Neural cell (in vitro differentiated cells): ENCODE measurements around the gene S100A12. TPM values are rescaled to one million over a fixed set of nuclear protein-coding genes. Genes with fewer than 3 reads are reported as not detected.

Experiments
- H2AFZ ChIP-seq: fragments of 200-600, 300-800 bp; sonication (generic), shearing (Covaris generic); 2 replicates; pipeline ENCODE4 v1.6.0; 2014; ENCODE audit warnings: low read depth, mild to moderate bottlenecking, antibody characterized with exemption, low read length, moderate library complexity
- H3F3A ChIP-seq: fragments of 200-600 bp; shearing (Covaris generic); 2 replicates; pipeline ENCODE4 v1.6.1; 2016; ENCODE audit warnings: mild to moderate bottlenecking, moderate library complexity, mixed read lengths, antibody characterized with exemption, low read length; ENCODE audit not compliant: insufficient read depth, poor library complexity, severe bottlenecking
- H3K27ac ChIP-seq: fragments of 200-600, 300-800 bp; sonication (generic), shearing (Covaris generic); 2 replicates; pipeline ENCODE4 v1.5.1; 2014; ENCODE audit warnings: mild to moderate bottlenecking, low read length, moderate library complexity
- H3K27me3 ChIP-seq: fragments of 300-800, 200-600 bp; sonication (generic), shearing (Covaris generic); 2 replicates; pipeline ENCODE4 v1.6.0; 2014; ENCODE audit warnings: mild to moderate bottlenecking, low read depth, low read length, moderate library complexity; ENCODE audit not compliant: insufficient read depth
- H3K36me3 ChIP-seq: fragments of 300-800, 200-600 bp; sonication (generic), shearing (Covaris generic); 2 replicates; pipeline ENCODE4 v1.5.1; 2014; ENCODE audit warnings: mild to moderate bottlenecking, antibody characterized with exemption, low read length, moderate library complexity; ENCODE audit not compliant: insufficient read depth
- H3K4me2 ChIP-seq: fragments of 300-800, 200-600 bp; sonication (generic), shearing (Covaris generic); 2 replicates; pipeline ENCODE4 v1.6.0; 2014; ENCODE audit warnings: mild to moderate bottlenecking, low read length
- H3K4me3 ChIP-seq: fragments of 300-800, 200-600 bp; sonication (generic), shearing (Covaris generic); 2 replicates; pipeline ENCODE4 v1.5.1; 2014; ENCODE audit warnings: mild to moderate bottlenecking, low read length, moderate library complexity
- H3K79me2 ChIP-seq: fragments of 200-600 bp; shearing (Covaris generic); replicated peaks from 2 replicates; pipeline ENCODE4 v1.6.0; 2014; ENCODE audit warnings: mild to moderate bottlenecking, low read length, moderate library complexity; ENCODE audit not compliant: insufficient read depth
- H3K9ac ChIP-seq: fragments of 300-800, 200-600 bp; sonication (generic), shearing (Covaris generic); 2 replicates; pipeline ENCODE4 v1.6.1; 2016; ENCODE audit warnings: mild to moderate bottlenecking, low read length, mixed read lengths
- H3K9me2 ChIP-seq: fragments of 200-600 bp; shearing (Covaris generic); 2 replicates; pipeline ENCODE4 v1.6.1; 2016; ENCODE audit warnings: mild to moderate bottlenecking, low read length, mixed read lengths; ENCODE audit not compliant: insufficient read depth
- H3K9me3 ChIP-seq: fragments of 200-600, 300-800 bp; sonication (generic), shearing (Covaris generic); 2 replicates; pipeline ENCODE4 v1.6.1; 2016; ENCODE audit warnings: mild to moderate bottlenecking, mixed run types, low read length, moderate library complexity, mixed read lengths
- H4K20me1 ChIP-seq: fragments of 200-600 bp; shearing (Covaris generic); 2 replicates; pipeline ENCODE4 v1.6.1; 2016; ENCODE audit warnings: mild to moderate bottlenecking, mixed run types; ENCODE audit not compliant: insufficient read depth
- EP300 ChIP-seq: fragments of 450-650 bp; conservative IDR thresholded peaks from 2 replicates; pipeline ENCODE4 v1.6.1; 2014; ENCODE audit warnings: antibody characterized with exemption, mild to moderate bottlenecking, moderate library complexity; ENCODE audit not compliant: poor library complexity, severe bottlenecking
- EZH2 ChIP-seq: fragments of 200-600, 300-800 bp; shearing (Covaris generic), sonication (generic); IDR thresholded peaks from 2 replicates; pipeline ENCODE4 v1.6.1; 2014; ENCODE audit warnings: antibody characterized with exemption, low read length, borderline replicate concordance, mild to moderate bottlenecking; ENCODE audit not compliant: insufficient read depth, poor library complexity, severe bottlenecking
- MXI1 ChIP-seq: fragments of 450-650 bp; conservative IDR thresholded peaks from 2 replicates; pipeline ENCODE4 v1.6.1; 2014; ENCODE audit warnings: antibody characterized with exemption, mild to moderate bottlenecking; ENCODE audit not compliant: poor library complexity, severe bottlenecking
- POLR2AphosphoS5 ChIP-seq: IDR thresholded peaks from 2 replicates; pipeline ENCODE4 v1.6.1; 2012
- RAD21 ChIP-seq: fragments of 450-650 bp; conservative IDR thresholded peaks from 2 replicates; pipeline ENCODE4 v1.6.1; 2014; ENCODE audit warnings: antibody characterized with exemption, mild to moderate bottlenecking, moderate library complexity
- SMC3 ChIP-seq: fragments of 450-650 bp; conservative IDR thresholded peaks from 2 replicates; pipeline ENCODE4 v1.6.1; 2014; ENCODE audit warnings: antibody characterized with exemption, mild to moderate bottlenecking, moderate library complexity; ENCODE audit not compliant: poor library complexity
- TAF1 ChIP-seq: IDR thresholded peaks from 2 replicates; pipeline ENCODE4 v1.6.1; 2012; ENCODE audit warnings: low read depth
- polyA plus RNA-seq: library from polyadenylated mRNA; depleted of rRNA; stranded (reverse); fragments of >200 nt; gene quantifications from 2 replicates; pipeline ENCODE4 v1.2.3, GENCODE V29; 2014
- TF ChIP-seq, protein P1 (sequence below): fragments of 450-650 bp; IDR thresholded peaks from 2 replicates; pipeline ENCODE4 v1.5.1; 2014; ENCODE audit warnings: antibody characterized with exemption, mild to moderate bottlenecking, moderate library complexity; ENCODE audit not compliant: poor library complexity, severe bottlenecking
- TF ChIP-seq, protein P2 (sequence below): IDR thresholded peaks from 2 replicates; pipeline ENCODE4 v1.6.1; 2012; ENCODE audit warnings: borderline replicate concordance

Gene S100A12
- polyA plus RNA-seq, 1 donor from 2014 or later: not detected

DNA sequence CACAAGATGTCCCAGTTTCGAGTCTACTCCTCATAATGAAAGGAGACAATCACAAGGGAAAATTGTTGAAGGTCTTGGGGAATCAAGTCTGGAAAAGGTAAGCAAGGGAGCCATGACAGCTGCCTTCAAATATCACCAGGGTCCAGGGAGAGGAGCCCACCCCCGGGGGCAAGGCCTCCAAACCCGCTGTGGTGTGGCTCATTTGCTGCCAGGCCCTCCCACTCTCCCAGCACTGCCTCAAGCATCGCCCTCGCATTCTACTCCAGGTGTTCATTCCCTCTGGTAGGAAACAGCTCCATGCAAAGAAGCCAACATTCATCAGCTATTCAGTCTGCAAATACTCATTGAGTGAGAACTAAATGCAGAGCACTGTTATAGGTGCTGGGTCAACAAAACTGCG, 9.2 kb downstream of the S100A12 start:
- Histone ChIP-seq H3K79me2 (no peaks in the 10 kb centered on the region), H3K9me3 (no peaks in the 10 kb centered on the region), H3K27me3 (no peaks in the 10 kb centered on the region), H3K9ac (no peak overlapping the region), H3K4me2 (no peak overlapping the region), H2AFZ (no peak overlapping the region), H3F3A (no peaks in the 10 kb centered on the region), H3K27ac (no peak overlapping the region), H3K36me3 (no peaks in the 10 kb centered on the region), H3K9me2 (no peaks in the 10 kb centered on the region), H3K4me3 (no peak overlapping the region), H4K20me1 (no peaks in the 10 kb centered on the region)
- TF ChIP-seq, protein P1, sequence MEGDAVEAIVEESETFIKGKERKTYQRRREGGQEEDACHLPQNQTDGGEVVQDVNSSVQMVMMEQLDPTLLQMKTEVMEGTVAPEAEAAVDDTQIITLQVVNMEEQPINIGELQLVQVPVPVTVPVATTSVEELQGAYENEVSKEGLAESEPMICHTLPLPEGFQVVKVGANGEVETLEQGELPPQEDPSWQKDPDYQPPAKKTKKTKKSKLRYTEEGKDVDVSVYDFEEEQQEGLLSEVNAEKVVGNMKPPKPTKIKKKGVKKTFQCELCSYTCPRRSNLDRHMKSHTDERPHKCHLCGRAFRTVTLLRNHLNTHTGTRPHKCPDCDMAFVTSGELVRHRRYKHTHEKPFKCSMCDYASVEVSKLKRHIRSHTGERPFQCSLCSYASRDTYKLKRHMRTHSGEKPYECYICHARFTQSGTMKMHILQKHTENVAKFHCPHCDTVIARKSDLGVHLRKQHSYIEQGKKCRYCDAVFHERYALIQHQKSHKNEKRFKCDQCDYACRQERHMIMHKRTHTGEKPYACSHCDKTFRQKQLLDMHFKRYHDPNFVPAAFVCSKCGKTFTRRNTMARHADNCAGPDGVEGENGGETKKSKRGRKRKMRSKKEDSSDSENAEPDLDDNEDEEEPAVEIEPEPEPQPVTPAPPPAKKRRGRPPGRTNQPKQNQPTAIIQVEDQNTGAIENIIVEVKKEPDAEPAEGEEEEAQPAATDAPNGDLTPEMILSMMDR: no peak
- TF ChIP-seq, protein P2, sequence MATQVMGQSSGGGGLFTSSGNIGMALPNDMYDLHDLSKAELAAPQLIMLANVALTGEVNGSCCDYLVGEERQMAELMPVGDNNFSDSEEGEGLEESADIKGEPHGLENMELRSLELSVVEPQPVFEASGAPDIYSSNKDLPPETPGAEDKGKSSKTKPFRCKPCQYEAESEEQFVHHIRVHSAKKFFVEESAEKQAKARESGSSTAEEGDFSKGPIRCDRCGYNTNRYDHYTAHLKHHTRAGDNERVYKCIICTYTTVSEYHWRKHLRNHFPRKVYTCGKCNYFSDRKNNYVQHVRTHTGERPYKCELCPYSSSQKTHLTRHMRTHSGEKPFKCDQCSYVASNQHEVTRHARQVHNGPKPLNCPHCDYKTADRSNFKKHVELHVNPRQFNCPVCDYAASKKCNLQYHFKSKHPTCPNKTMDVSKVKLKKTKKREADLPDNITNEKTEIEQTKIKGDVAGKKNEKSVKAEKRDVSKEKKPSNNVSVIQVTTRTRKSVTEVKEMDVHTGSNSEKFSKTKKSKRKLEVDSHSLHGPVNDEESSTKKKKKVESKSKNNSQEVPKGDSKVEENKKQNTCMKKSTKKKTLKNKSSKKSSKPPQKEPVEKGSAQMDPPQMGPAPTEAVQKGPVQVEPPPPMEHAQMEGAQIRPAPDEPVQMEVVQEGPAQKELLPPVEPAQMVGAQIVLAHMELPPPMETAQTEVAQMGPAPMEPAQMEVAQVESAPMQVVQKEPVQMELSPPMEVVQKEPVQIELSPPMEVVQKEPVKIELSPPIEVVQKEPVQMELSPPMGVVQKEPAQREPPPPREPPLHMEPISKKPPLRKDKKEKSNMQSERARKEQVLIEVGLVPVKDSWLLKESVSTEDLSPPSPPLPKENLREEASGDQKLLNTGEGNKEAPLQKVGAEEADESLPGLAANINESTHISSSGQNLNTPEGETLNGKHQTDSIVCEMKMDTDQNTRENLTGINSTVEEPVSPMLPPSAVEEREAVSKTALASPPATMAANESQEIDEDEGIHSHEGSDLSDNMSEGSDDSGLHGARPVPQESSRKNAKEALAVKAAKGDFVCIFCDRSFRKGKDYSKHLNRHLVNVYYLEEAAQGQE: no peak
- no peak for TF ChIP-seq TAF1
- TF ChIP-seq SMC3: no peak
- TF ChIP-seq MXI1: no peak
- TF ChIP-seq POLR2AphosphoS5: no peak

DNA sequence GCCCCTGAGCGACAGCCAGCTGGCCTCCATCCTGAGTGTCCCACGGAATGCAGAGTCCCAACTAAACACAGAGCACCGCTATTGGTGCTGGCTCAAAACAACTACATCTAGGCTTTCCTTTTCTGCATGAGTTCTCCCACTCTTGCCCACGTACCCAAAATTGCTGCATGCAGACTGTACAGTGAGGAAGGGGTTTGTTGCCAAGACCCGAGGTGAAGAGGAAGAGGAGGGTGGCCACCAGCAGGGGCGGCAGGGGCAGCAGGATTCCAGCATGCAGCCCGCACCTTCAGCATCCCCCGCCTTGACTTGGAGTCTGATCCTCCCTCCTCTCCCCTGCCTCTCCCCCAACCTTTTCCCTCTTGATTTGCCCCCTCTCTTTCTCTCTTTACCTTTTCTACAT, 9.7 kb downstream of the S100A12 start:
- Histone ChIP-seq H3K27me3 (no peaks in the 10 kb centered on the region), H3K4me2 (no peak overlapping the region), H3K9ac (no peak overlapping the region), H4K20me1 (no peaks in the 10 kb centered on the region), H3K36me3 (no peaks in the 10 kb centered on the region), H3F3A (no peaks in the 10 kb centered on the region), H3K9me2 (no peaks in the 10 kb centered on the region), H3K4me3 (no peak overlapping the region), H2AFZ (no peak overlapping the region), H3K27ac (no peak overlapping the region), H3K79me2 (no peaks in the 10 kb centered on the region), H3K9me3 (no peaks in the 10 kb centered on the region)
- no peak for TF ChIP-seq EZH2
- no peak for TF ChIP-seq MXI1
- TF ChIP-seq SMC3: no peak
- TF ChIP-seq EP300: no peak
- TF ChIP-seq, protein P1: no peak
- no peak for TF ChIP-seq TAF1
- no peak for TF ChIP-seq POLR2AphosphoS5
- TF ChIP-seq, protein P2: no peak
- TF ChIP-seq RAD21: no peak
